Measurements from ENCODE around the gene SMIM17. TPM values are rescaled to one million over a fixed set of nuclear protein-coding genes. Genes with fewer than 3 reads are reported as not detected.

The SMIM17 gene
- total RNA-seq, 4 donors from 2014 or later: 2.1 TPM; not detected in 3

DNA sequence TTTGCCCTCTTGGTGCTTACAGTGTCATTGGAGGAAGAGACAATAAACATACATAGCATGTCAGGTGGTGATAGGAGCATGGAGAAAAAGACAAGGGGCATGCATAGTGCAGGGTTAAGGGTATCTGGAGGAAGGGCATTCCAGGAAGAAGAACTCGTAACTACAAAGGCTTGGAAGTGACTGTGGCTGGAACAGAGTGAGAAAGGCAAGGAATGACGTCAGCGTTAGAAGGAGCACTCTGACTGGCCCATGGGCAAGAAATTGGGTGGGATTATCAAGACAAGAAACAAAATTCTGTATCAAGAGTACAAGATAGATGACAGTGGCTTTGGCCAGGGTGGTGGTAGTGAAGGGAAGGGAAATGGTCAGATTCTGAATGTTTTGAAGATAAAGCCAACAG, 11.2 kb downstream of the SMIM17 start:
- no peak overlapping the region for H3K27ac ChIP-seq
- H3K9me3 ChIP-seq: peaks cover 0 to 5% (median 0%) of the 10 kb centered on the region in 4 donors
- no peak overlapping the region for H3K4me3 ChIP-seq
- TF ChIP-seq, protein P1, sequence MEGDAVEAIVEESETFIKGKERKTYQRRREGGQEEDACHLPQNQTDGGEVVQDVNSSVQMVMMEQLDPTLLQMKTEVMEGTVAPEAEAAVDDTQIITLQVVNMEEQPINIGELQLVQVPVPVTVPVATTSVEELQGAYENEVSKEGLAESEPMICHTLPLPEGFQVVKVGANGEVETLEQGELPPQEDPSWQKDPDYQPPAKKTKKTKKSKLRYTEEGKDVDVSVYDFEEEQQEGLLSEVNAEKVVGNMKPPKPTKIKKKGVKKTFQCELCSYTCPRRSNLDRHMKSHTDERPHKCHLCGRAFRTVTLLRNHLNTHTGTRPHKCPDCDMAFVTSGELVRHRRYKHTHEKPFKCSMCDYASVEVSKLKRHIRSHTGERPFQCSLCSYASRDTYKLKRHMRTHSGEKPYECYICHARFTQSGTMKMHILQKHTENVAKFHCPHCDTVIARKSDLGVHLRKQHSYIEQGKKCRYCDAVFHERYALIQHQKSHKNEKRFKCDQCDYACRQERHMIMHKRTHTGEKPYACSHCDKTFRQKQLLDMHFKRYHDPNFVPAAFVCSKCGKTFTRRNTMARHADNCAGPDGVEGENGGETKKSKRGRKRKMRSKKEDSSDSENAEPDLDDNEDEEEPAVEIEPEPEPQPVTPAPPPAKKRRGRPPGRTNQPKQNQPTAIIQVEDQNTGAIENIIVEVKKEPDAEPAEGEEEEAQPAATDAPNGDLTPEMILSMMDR (IDR thresholded peaks at IDR 0.05): no peak
- no peak for TF ChIP-seq POLR2A (IDR thresholded peaks at IDR 0.05)
- H3K27me3 ChIP-seq: no peaks in the 10 kb centered on the region
- no peaks in the 10 kb centered on the region for H3K36me3 ChIP-seq
- no peak for DNase-seq
- H3K4me1 ChIP-seq: no peaks in the 10 kb centered on the region

DNA sequence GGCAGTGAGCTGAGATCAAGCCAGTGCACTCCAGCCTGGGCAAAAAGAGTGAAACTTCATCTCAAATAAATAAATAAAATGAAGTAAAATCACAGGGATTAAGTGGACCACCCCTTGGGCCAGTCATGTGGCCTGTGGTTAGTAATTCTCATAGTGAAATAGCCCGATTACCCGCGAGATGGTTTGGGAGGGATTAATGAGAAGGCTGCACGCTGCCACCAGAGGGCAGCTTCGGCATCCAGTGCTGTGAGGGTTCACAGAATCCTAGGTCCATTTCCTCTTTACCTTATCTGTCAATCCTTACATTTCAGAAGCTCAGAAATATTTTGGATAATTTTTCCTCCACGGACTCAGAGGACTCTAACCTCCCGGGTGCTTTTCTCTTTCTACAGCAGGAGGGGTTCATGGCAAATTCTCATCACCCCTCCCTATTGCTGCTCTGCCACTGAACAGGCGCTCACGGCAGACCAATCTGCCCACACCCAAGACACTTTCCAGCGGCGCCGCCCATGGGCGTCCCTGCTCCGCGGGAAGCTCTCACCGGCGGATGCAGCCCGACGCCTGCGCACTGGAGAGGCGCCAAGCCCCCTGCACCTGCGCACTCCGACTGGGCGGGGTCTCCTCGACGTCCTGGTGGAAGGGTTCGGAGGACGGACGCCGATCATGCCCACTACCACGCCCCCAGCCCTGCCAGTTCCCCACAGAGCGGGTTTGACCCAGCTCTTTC, 17.6 kb downstream of the SMIM17 start:
- H3K27me3 ChIP-seq: no peaks in the 10 kb centered on the region
- H3K36me3 ChIP-seq: no peaks in the 10 kb centered on the region
- no peak for DNase-seq
- TF ChIP-seq POLR2A (IDR thresholded peaks at IDR 0.05): no peak
- TF ChIP-seq, protein P1 (IDR thresholded peaks at IDR 0.05): no peak
- H3K27ac ChIP-seq: no peak overlapping the region
- no peak overlapping the region for H3K4me3 ChIP-seq
- H3K4me1 ChIP-seq: no peaks in the 10 kb centered on the region
- H3K9me3 ChIP-seq: peaks cover 0 to 32% (median 3%) of the 10 kb centered on the region in 4 donors

- Histone ChIP-seq H3K36me3 (no peaks in the 10 kb centered on the region), H3K9me3 (peaks cover 0 to 32% (median 3%) of the 10 kb centered on the region in 4 donors), H3K4me1 (no peaks in the 10 kb centered on the region), H3K27ac (no peak overlapping the region), H3K4me3 (no peak overlapping the region), H3K27me3 (no peaks in the 10 kb centered on the region)
- TF ChIP-seq POLR2A (IDR thresholded peaks at IDR 0.05): no peak
- TF ChIP-seq, protein P1 (IDR thresholded peaks at IDR 0.05): no peak
- no peak for DNase-seq
These were observed 18.3 kb downstream of the SMIM17 start for GRCh38 chr19:56661248-56661647.

GRCh38 chr19:56663931-56664500, 21.1 kb downstream of the SMIM17 start:
- TF ChIP-seq, protein P1 (IDR thresholded peaks at IDR 0.05): no peak
- no peak for TF ChIP-seq POLR2A (IDR thresholded peaks at IDR 0.05)

GRCh38 chr19:56664511-56664910, 21.6 kb downstream of the SMIM17 start:
- TF ChIP-seq POLR2A (IDR thresholded peaks at IDR 0.05): no peak
- TF ChIP-seq, protein P1 (IDR thresholded peaks at IDR 0.05): no peak
- peaks cover 0 to 35% (median 4%) of the 10 kb centered on the region in 4 donors for H3K9me3 ChIP-seq
- no peaks in the 10 kb centered on the region for H3K36me3 ChIP-seq
- no peaks in the 10 kb centered on the region for H3K4me1 ChIP-seq
- no peak overlapping the region for H3K27ac ChIP-seq
- no peak overlapping the region for H3K4me3 ChIP-seq
- H3K27me3 ChIP-seq: no peaks in the 10 kb centered on the region
- DNase-seq: no peak

More at GRCh38 chr19:56663931-56664500, 21.1 kb downstream of the SMIM17 start:
- Histone ChIP-seq H3K4me3 (no peak overlapping the region), H3K36me3 (no peaks in the 10 kb centered on the region), H3K27ac (no peak overlapping the region), H3K27me3 (no peaks in the 10 kb centered on the region), H3K9me3 (peaks cover 0 to 35% (median 4%) of the 10 kb centered on the region in 4 donors), H3K4me1 (no peaks in the 10 kb centered on the region)
- no peak for DNase-seq
